Testis (tissue), 3 donors: ENCODE measurements around the gene MS4A15. TPM values are rescaled to one million over a fixed set of nuclear protein-coding genes. Genes with fewer than 3 reads are reported as not detected.
A peak's percentile ranks its signal among the peaks of the same experiment; 100 is the strongest.

Experiments
- DNase-seq: peaks from one replicate; pipeline ENCODE4 v3.0.0-alpha.2; 2019
- H3K27ac ChIP-seq, 2 donors: fragments of 200-600 bp; sonication (generic); one replicate each; pipeline ENCODE4 v1.5.1; 2019
- H3K27me3 ChIP-seq: fragments of 200-600 bp; sonication (generic); one replicate; pipeline ENCODE4 v1.5.1; 2019
- H3K36me3 ChIP-seq: fragments of 200-600 bp; sonication (generic); one replicate; pipeline ENCODE4 v1.5.1; 2017; ENCODE audit warnings: low read depth; ENCODE audit errors: missing control alignments
- H3K4me1 ChIP-seq: fragments of 200-600 bp; sonication (generic); one replicate; pipeline ENCODE4 v1.5.1; 2019
- H3K4me3 ChIP-seq, 2 donors: fragments of 200-600 bp; sonication (generic); one replicate each; pipeline ENCODE4 v1.5.1; 2017 to 2019
- H3K9me3 ChIP-seq: fragments of 200-600 bp; sonication (generic); one replicate; pipeline ENCODE4 v1.5.1; 2017
- POLR2A ChIP-seq: fragments of 450-650 bp; IDR thresholded peaks from one replicate; pipeline ENCODE4 v1.6.1; 2017; ENCODE audit warnings: antibody characterized with exemption, mild to moderate bottlenecking, moderate library complexity
- WGBS, 2 donors: methylation state at CpG; one replicate each; pipeline ENCODE4 v1.1.5; 2018; 5-methylcytosine and 5-hydroxymethylcytosine counted together
- intact Hi-C: fragments of 100-400 bp; cut with DNase I; formaldehyde crosslinking; loops from one replicate; pipeline ENCODE4 v1.15.1; 2023; ENCODE audit warnings: low total_unique reads
- polyA plus RNA-seq: library from polyadenylated mRNA; stranded (reverse); fragments of 350-450 nt; fragmentation: Illumina TruSeq; extraction: RNeasy Lipid Tissue Mini Kit (QIAGEN cat#74804); gene quantifications from one replicate; pipeline ENCODE4 v1.2.3, GENCODE V29; 2014; ENCODE audit warnings: low read depth, low replicate concordance; ENCODE audit not compliant: insufficient read depth
- total RNA-seq, 2 donors: library from RNA; depleted of rRNA; stranded (reverse); fragments of >200 nt; gene quantifications; one replicate each; pipeline ENCODE4 v1.2.3, GENCODE V29; 2016
- TF ChIP-seq, protein P1 (sequence below), 3 experiments: fragments of 450-650 bp in 2 of 3; fragments of 200-600 bp in 1 of 3; sonication (generic) in 1 of 3; IDR thresholded peaks; one replicate each; pipeline ENCODE4 v1.5.1; 2016 to 2019; ENCODE audit warnings: antibody characterized with exemption in 3 of 3, mild to moderate bottlenecking in 2 of 3, moderate library complexity in 1 of 3

The MS4A15 gene
- total and polyA plus RNA-seq, 3 donors from 2014 or later: 0.31 to 0.82 (median 0.56) TPM

DNA sequence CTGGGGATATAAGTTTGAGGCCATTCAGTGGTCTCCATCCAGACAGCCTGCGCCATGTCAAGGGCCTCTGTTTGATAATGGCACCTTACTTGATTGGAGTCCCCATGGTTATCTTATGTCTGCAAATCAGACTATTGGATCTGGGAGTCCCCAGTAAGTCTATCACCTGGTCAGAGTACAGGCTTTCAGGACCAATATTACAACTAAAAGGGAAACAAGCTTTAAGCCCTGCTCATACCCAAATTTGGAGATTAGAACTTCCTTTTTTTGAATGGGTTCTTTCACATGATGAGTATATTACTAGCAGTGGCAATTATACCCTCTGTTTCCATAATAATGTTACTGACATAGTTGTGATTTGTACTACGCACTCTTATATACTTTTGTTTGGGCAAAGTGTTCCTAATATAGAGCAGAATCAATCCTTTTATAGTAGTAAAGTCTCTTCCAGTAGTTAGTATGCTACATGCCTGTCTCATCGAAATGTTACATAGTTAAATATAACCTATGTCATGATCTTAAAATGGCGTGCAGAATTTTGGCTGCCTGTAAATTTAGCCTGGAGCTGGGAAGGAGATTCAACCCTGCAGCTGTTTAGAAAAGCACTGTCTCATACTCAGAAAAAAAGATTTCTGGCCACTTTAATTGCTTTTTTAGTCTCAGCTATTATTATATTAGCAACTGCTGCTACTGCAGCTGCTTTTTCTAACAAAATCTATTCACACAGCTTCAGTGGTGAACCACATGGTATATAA lies 4.9 kb downstream of the MS4A15 start:
- no peak for TF ChIP-seq POLR2A
- TF ChIP-seq, protein P1, sequence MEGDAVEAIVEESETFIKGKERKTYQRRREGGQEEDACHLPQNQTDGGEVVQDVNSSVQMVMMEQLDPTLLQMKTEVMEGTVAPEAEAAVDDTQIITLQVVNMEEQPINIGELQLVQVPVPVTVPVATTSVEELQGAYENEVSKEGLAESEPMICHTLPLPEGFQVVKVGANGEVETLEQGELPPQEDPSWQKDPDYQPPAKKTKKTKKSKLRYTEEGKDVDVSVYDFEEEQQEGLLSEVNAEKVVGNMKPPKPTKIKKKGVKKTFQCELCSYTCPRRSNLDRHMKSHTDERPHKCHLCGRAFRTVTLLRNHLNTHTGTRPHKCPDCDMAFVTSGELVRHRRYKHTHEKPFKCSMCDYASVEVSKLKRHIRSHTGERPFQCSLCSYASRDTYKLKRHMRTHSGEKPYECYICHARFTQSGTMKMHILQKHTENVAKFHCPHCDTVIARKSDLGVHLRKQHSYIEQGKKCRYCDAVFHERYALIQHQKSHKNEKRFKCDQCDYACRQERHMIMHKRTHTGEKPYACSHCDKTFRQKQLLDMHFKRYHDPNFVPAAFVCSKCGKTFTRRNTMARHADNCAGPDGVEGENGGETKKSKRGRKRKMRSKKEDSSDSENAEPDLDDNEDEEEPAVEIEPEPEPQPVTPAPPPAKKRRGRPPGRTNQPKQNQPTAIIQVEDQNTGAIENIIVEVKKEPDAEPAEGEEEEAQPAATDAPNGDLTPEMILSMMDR (IDR thresholded peaks at IDR 0.05): no peak
- H3K9me3 ChIP-seq: no peaks in the 10 kb centered on the region
- H3K27me3 ChIP-seq: no peaks in the 10 kb centered on the region
- no peak overlapping the region for H3K4me3 ChIP-seq
- H3K27ac ChIP-seq: no peak overlapping the region
- DNase-seq: no peak
- 87 to 89% methylated on average over 4 of the region's 4 CpGs for WGBS, 2 donors
- H3K4me1 ChIP-seq: no peaks in the 10 kb centered on the region
- no peaks in the 10 kb centered on the region for H3K36me3 ChIP-seq
- intact Hi-C loops: no loop called here

DNA sequence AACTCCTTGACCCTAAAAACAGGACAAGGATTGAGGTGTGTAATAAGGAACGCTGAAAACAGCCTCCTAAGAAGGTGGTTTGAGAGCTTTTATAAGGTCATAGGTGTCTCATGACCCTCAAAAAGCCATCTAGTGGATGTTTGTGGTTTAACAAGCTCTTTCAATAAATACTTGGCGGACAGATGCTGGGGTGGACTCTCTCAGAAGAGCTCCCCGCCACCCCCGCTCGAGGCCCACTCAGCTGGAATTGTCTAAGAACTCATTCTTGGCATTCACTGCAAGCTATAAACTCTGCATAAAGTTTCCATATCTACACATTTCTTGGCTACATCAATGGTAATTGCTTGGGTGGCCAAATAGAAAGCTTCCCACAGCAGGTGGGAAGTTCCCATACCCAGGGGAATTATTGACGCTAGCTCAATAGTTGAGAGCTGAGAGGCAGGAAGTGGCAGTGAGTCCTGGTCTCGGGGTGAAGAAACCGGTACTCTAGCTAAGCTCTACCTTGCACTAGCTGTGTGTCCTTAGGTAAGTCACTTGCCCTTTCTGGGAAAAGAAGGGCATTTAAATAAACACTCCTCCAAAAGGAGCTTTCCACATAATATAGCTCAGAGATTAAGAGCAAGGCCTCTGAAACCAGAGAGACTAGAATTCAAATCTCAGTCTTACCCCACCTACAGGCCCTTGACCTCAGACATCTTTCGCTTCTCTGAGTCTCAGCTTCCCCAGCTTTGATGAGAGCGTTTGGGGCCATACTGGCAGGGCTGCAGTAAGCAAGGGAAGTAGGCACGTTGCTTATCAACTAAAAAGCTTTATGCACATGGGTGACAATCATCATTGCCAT lies 6.4 kb downstream of the MS4A15 start:
- 73 to 83% methylated on average over 11 of the region's 11 CpGs for WGBS, 2 donors
- no peaks in the 10 kb centered on the region for H3K36me3 ChIP-seq
- no peaks in the 10 kb centered on the region for H3K4me1 ChIP-seq
- H3K9me3 ChIP-seq: no peaks in the 10 kb centered on the region
- DNase-seq: no peak
- no peak overlapping the region for H3K27ac ChIP-seq
- no peak overlapping the region for H3K4me3 ChIP-seq
- no peaks in the 10 kb centered on the region for H3K27me3 ChIP-seq
- TF ChIP-seq, protein P1 (IDR thresholded peaks at IDR 0.05): peak in 2 of 3 experiments; percentile 19 to 22
- no peak for TF ChIP-seq POLR2A
- intact Hi-C loops: no loop called here

DNA sequence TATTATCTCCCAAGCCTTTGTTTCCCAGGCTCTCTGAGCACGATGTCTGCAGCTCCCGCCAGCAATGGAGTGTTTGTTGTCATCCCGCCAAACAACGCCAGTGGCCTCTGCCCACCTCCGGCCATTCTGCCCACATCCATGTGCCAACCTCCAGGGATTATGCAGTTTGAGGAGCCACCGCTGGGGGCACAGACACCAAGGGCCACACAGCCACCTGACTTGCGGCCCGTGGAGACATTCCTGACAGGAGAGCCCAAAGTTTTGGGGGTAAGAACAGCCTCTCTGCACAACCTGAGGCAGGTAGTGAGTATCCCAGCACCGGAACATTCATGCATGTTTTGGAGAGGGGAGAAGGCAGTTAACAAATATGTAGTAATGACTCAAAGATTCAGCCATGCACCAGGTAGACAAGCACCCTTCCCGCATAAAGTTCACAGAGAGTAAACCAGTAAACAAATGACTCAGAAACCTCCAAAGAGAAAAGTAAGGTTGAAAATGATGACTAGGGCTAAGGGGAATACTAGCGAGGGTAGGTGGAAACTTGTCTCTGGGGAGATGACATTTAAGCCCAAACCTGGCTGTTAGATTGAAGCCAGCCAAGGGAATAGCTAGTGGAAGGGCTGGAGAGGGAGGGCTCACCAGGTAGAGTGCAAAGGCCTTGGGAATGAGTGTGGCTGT lies 7.2 kb downstream of the MS4A15 start:
- H3K27me3 ChIP-seq: no peaks in the 10 kb centered on the region
- H3K9me3 ChIP-seq: no peaks in the 10 kb centered on the region
- H3K4me3 ChIP-seq: no peak overlapping the region
- no peaks in the 10 kb centered on the region for H3K4me1 ChIP-seq
- 88 to 93% methylated on average over 4 to 11 of the region's 11 CpGs for WGBS, 2 donors
- no peaks in the 10 kb centered on the region for H3K36me3 ChIP-seq
- no peak overlapping the region for H3K27ac ChIP-seq
- DNase-seq: no peak
- intact Hi-C loops: no loop called here
- TF ChIP-seq POLR2A: no peak
- TF ChIP-seq, protein P1 (IDR thresholded peaks at IDR 0.05): no peak

DNA sequence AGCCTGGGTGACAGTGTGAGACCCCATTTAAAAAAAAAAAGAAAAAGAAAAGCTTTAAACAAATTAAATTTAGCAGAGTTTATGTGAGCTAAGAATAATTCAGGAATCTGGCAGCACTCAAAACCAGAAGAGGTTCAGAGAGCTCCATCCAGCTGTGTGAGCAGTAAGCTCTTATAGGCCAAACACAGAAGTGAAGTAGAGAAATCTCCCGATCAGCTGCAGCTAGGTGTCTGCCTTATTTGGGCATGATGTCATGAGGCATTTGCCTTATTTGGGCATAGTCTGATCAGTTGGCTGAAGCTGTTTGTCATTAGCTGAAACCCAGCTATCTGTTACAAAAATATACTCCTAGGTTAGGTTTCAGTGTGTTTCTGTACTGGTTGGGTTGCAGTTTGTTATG lies 8.2 kb downstream of the MS4A15 start:
- Histone ChIP-seq H3K27ac (no peak overlapping the region), H3K4me1 (no peaks in the 10 kb centered on the region), H3K36me3 (no peaks in the 10 kb centered on the region), H3K4me3 (no peak overlapping the region), H3K9me3 (no peaks in the 10 kb centered on the region), H3K27me3 (no peaks in the 10 kb centered on the region)
- TF ChIP-seq, protein P1 (IDR thresholded peaks at IDR 0.05): no peak
- no peak for TF ChIP-seq POLR2A
- intact Hi-C loops: no loop called here
- DNase-seq: no peak
- WGBS, 2 donors: 50 to 64% methylated on average over 1 of the region's 1 CpG
